ENCODE data around the gene MRPL33. TPM values are rescaled to one million over a fixed set of nuclear protein-coding genes. Genes with fewer than 3 reads are reported as not detected.

MRPL33 gene
- total and polyA plus RNA-seq, 4 donors = 31.2 to 130 (median 41.0) TPM

GRCh38 chr2:27792759-27793158 is 21.2 kb downstream of the MRPL33 start:
- Histone ChIP-seq H3K9me3 (ENCODE audit: control insufficient read depth in 4 of 4, low read length in 3 of 4) (no peaks in the 10 kb centered on the region), H3K4me1 (ENCODE audit: control insufficient read depth in 4 of 4, insufficient read depth in 4 of 4, low read length in 3 of 4) (no peaks in the 10 kb centered on the region), H3K9ac (ENCODE audit: low read depth in 1 of 2, low read length in 2 of 2) (no peak overlapping the region), H3K36me3 (ENCODE audit: control insufficient read depth in 4 of 4, insufficient read depth in 3 of 4, low read depth in 1 of 4, low read length in 3 of 4) (peaks cover 0 to 3% (median 0%) of the 10 kb centered on the region in 4 donors), H3K27me3 (ENCODE audit: control insufficient read depth in 4 of 4, insufficient read depth in 4 of 4, low read length in 3 of 4) (no peaks in the 10 kb centered on the region), H3K27ac (ENCODE audit: low read depth in 1 of 2, low read length in 2 of 2) (no peak overlapping the region), H3K4me3 (ENCODE audit: low read depth in 1 of 3, low read length in 3 of 3) (no peak overlapping the region)
- DNase-seq (ENCODE audit: low spot score) = no peak
- TF ChIP-seq FOXA1 (IDR thresholded peaks at IDR 0.05) (no peak), JUND (IDR thresholded peaks at IDR 0.05) (no peak), EGR1 (IDR thresholded peaks at IDR 0.05; ENCODE audit: low read depth in 2 of 2) (no peak), FOXA2 (IDR thresholded peaks at IDR 0.05) (no peak), NR2F2 (IDR thresholded peaks at IDR 0.05) (no peak), REST (IDR thresholded peaks at IDR 0.05) (no peak), YY1 (IDR thresholded peaks at IDR 0.05) (no peak), GABPA (IDR thresholded peaks at IDR 0.05 in 1 of 2, conservative IDR thresholded peaks at IDR 0.05 in 1 of 2) (no peak)

GRCh38 chr2:27795093-27795834 is 23.7 kb downstream of the MRPL33 start:
- Histone ChIP-seq H3K4me3 (ENCODE audit: low read depth in 1 of 3, low read length in 3 of 3) (no peak overlapping the region), H3K9me3 (ENCODE audit: control insufficient read depth in 4 of 4, low read length in 3 of 4) (no peaks in the 10 kb centered on the region), H3K9ac (ENCODE audit: low read depth in 1 of 2, low read length in 2 of 2) (no peak overlapping the region), H3K4me1 (ENCODE audit: control insufficient read depth in 4 of 4, insufficient read depth in 4 of 4, low read length in 3 of 4) (no peaks in the 10 kb centered on the region), H3K27me3 (ENCODE audit: control insufficient read depth in 4 of 4, insufficient read depth in 4 of 4, low read length in 3 of 4) (no peaks in the 10 kb centered on the region), H3K36me3 (ENCODE audit: control insufficient read depth in 4 of 4, insufficient read depth in 3 of 4, low read depth in 1 of 4, low read length in 3 of 4) (peaks cover 0 to 5% (median 0%) of the 10 kb centered on the region in 4 donors), H3K27ac (ENCODE audit: low read depth in 1 of 2, low read length in 2 of 2) (no peak overlapping the region)
- DNase-seq (ENCODE audit: low spot score) = no peak
- 90% methylated on average over 8 of the region's 8 CpGs for WGBS
- TF ChIP-seq, protein P1, sequence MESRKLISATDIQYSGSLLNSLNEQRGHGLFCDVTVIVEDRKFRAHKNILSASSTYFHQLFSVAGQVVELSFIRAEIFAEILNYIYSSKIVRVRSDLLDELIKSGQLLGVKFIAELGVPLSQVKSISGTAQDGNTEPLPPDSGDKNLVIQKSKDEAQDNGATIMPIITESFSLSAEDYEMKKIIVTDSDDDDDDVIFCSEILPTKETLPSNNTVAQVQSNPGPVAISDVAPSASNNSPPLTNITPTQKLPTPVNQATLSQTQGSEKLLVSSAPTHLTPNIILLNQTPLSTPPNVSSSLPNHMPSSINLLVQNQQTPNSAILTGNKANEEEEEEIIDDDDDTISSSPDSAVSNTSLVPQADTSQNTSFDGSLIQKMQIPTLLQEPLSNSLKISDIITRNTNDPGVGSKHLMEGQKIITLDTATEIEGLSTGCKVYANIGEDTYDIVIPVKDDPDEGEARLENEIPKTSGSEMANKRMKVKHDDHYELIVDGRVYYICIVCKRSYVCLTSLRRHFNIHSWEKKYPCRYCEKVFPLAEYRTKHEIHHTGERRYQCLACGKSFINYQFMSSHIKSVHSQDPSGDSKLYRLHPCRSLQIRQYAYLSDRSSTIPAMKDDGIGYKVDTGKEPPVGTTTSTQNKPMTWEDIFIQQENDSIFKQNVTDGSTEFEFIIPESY (IDR thresholded peaks at IDR 0.05) = no peak
- TF ChIP-seq HNF4A (conservative IDR thresholded peaks at IDR 0.05) = peak in 1 of 2 donors; percentile 34
- TF ChIP-seq, protein P2, sequence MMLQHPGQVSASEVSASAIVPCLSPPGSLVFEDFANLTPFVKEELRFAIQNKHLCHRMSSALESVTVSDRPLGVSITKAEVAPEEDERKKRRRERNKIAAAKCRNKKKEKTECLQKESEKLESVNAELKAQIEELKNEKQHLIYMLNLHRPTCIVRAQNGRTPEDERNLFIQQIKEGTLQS (IDR thresholded peaks at IDR 0.05) = no peak

DNA sequence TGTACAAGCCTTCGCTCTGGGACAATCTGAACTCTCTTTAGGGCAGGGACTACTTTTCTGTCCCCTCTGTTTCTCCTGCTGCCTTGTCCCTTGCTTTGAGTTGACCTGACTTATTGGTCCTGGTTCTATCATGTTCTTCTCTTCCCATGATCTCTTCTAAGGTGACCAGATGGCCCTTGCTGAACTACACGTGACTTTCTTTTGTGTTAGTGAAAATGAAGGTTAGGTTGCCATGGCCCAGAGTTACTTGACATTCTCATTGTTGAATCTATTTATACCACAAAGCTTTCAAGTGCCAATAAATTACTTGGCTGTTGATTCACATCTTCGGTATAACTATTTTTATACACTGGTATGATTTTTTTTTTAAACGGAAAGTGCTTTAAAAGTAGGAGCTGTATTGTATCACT is 24.4 kb downstream of the MRPL33 start:
- no peak overlapping the region for H3K27ac ChIP-seq (ENCODE audit: low read depth in 1 of 2, low read length in 2 of 2)
- H3K27me3 ChIP-seq (ENCODE audit: control insufficient read depth in 4 of 4, insufficient read depth in 4 of 4, low read length in 3 of 4) = no peaks in the 10 kb centered on the region
- no peak for DNase-seq (ENCODE audit: low spot score)
- H3K9ac ChIP-seq (ENCODE audit: low read depth in 1 of 2, low read length in 2 of 2) = no peak overlapping the region
- peaks cover 0 to 5% (median under 1%) of the 10 kb centered on the region in 4 donors for H3K36me3 ChIP-seq (ENCODE audit: control insufficient read depth in 4 of 4, insufficient read depth in 3 of 4, low read depth in 1 of 4, low read length in 3 of 4)
- H3K4me1 ChIP-seq (ENCODE audit: control insufficient read depth in 4 of 4, insufficient read depth in 4 of 4, low read length in 3 of 4) = no peaks in the 10 kb centered on the region
- 69% methylated on average over 4 of the region's 4 CpGs for WGBS
- no peak overlapping the region for H3K4me3 ChIP-seq (ENCODE audit: low read depth in 1 of 3, low read length in 3 of 3)
- no peak for TF ChIP-seq JUND (IDR thresholded peaks at IDR 0.05)
- no peak for TF ChIP-seq RXRA (IDR thresholded peaks at IDR 0.05)
- TF ChIP-seq, protein P3, sequence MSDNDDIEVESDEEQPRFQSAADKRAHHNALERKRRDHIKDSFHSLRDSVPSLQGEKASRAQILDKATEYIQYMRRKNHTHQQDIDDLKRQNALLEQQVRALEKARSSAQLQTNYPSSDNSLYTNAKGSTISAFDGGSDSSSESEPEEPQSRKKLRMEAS (IDR thresholded peaks at IDR 0.05) = no peak
- TF ChIP-seq FOXA1 (IDR thresholded peaks at IDR 0.05) = no peak
- H3K9me3 ChIP-seq (ENCODE audit: control insufficient read depth in 4 of 4, low read length in 3 of 4) = no peaks in the 10 kb centered on the region
